ENCODE results near the gene PTPN4.

PTPN4 gene

GRCh38 chr2:119914266-119914665, 154.5 kb downstream of the PTPN4 start:
- Histone ChIP-seq H3K23ac (ENCODE audit: low read length in 2 of 2) (no peak overlapping the region), H3K4me3 (ENCODE audit: insufficient read depth in 1 of 2, low read depth in 1 of 2, low read length in 2 of 2) (no peak overlapping the region), H3K9ac (ENCODE audit: low read length) (no peak overlapping the region), H2AK5ac (ENCODE audit: low read length, severe bottlenecking) (no peak overlapping the region), H2BK12ac (ENCODE audit: low read length in 2 of 2) (no peak overlapping the region), H3K4me1 (ENCODE audit: control insufficient read depth, insufficient read depth, low read depth, low read length) (no peaks in the 10 kb centered on the region), H4K91ac (ENCODE audit: low read length) (no peak overlapping the region), H2AFZ (ENCODE audit: low read depth, low read length) (no peak overlapping the region), H3K18ac (ENCODE audit: low read depth in 1 of 2, low read length in 2 of 2) (no peak overlapping the region), H3K4me2 (ENCODE audit: low read length, poor library complexity, severe bottlenecking) (no peak overlapping the region), H3K9me3 (ENCODE audit: control insufficient read depth, low read length) (no peaks in the 10 kb centered on the region), H3K14ac (ENCODE audit: low read length in 2 of 2) (no peak overlapping the region), H4K8ac (ENCODE audit: low read length) (no peak overlapping the region), H3K36me3 (ENCODE audit: control insufficient read depth in 1 of 2, insufficient read depth in 2 of 2, low read depth in 1 of 2, low read length in 2 of 2) (no peaks in the 10 kb centered on the region), H2BK5ac (ENCODE audit: low read depth, low read length, poor library complexity, severe bottlenecking) (no peak overlapping the region), H3K27ac (ENCODE audit: low read length, poor library complexity, severe bottlenecking) (no peak overlapping the region), H2BK15ac (ENCODE audit: low read depth, poor library complexity, severe bottlenecking) (no peak overlapping the region), H3K27me3 (ENCODE audit: control insufficient read depth in 1 of 2, insufficient read depth in 1 of 2, low read length in 2 of 2) (no peaks in the 10 kb centered on the region), H2BK120ac (ENCODE audit: low read depth, low read length) (no peak overlapping the region), H3K4ac (ENCODE audit: low read depth in 1 of 2, low read length in 2 of 2) (no peak overlapping the region), H3K79me1 (replicated peaks; ENCODE audit: low read length, poor library complexity, severe bottlenecking) (no peaks in the 10 kb centered on the region)
- WGBS = no CpG with 5 or more reads among the region's 1 CpG
- peak; percentile 58 for DNase-seq

GRCh38 chr2:119921825-119922224, 162.1 kb downstream of the PTPN4 start:
- H2AFZ ChIP-seq (ENCODE audit: low read depth, low read length) = no peak overlapping the region
- no peak overlapping the region for H3K9ac ChIP-seq (ENCODE audit: low read length)
- no peak overlapping the region for H3K4ac ChIP-seq (ENCODE audit: low read depth in 1 of 2, low read length in 2 of 2)
- H2BK15ac ChIP-seq (ENCODE audit: low read depth, poor library complexity, severe bottlenecking) = no peak overlapping the region
- no peak overlapping the region for H3K4me3 ChIP-seq (ENCODE audit: insufficient read depth in 1 of 2, low read depth in 1 of 2, low read length in 2 of 2)
- H2BK12ac ChIP-seq (ENCODE audit: low read length in 2 of 2) = no peak overlapping the region
- H3K18ac ChIP-seq (ENCODE audit: low read depth in 1 of 2, low read length in 2 of 2) = no peak overlapping the region
- no peaks in the 10 kb centered on the region for H3K79me1 ChIP-seq (replicated peaks; ENCODE audit: low read length, poor library complexity, severe bottlenecking)
- no peak overlapping the region for H3K27ac ChIP-seq (ENCODE audit: low read length, poor library complexity, severe bottlenecking)
- no peaks in the 10 kb centered on the region for H3K9me3 ChIP-seq (ENCODE audit: control insufficient read depth, low read length)
- H3K14ac ChIP-seq (ENCODE audit: low read length in 2 of 2) = no peak overlapping the region
- H2BK5ac ChIP-seq (ENCODE audit: low read depth, low read length, poor library complexity, severe bottlenecking) = no peak overlapping the region
- no CpG with 5 or more reads among the region's 1 CpG for WGBS
- DNase-seq = no peak
- no peak overlapping the region for H3K23ac ChIP-seq (ENCODE audit: low read length in 2 of 2)
- no peak overlapping the region for H4K8ac ChIP-seq (ENCODE audit: low read length)
- H2BK120ac ChIP-seq (ENCODE audit: low read depth, low read length) = no peak overlapping the region
- H4K91ac ChIP-seq (ENCODE audit: low read length) = no peak overlapping the region
- H2AK5ac ChIP-seq (ENCODE audit: low read length, severe bottlenecking) = no peak overlapping the region
- H3K36me3 ChIP-seq (ENCODE audit: control insufficient read depth in 1 of 2, insufficient read depth in 2 of 2, low read depth in 1 of 2, low read length in 2 of 2) = no peaks in the 10 kb centered on the region
- no peak overlapping the region for H3K4me2 ChIP-seq (ENCODE audit: low read length, poor library complexity, severe bottlenecking)
- no peaks in the 10 kb centered on the region for H3K27me3 ChIP-seq (ENCODE audit: control insufficient read depth in 1 of 2, insufficient read depth in 1 of 2, low read length in 2 of 2)
- no peaks in the 10 kb centered on the region for H3K4me1 ChIP-seq (ENCODE audit: control insufficient read depth, insufficient read depth, low read depth, low read length)

GRCh38 chr2:119922699-119923098, 163.0 kb downstream of the PTPN4 start:
- no peaks in the 10 kb centered on the region for H3K79me1 ChIP-seq (replicated peaks; ENCODE audit: low read length, poor library complexity, severe bottlenecking)
- H2AK5ac ChIP-seq (ENCODE audit: low read length, severe bottlenecking) = no peak overlapping the region
- H3K14ac ChIP-seq (ENCODE audit: low read length in 2 of 2) = no peak overlapping the region

DNA sequence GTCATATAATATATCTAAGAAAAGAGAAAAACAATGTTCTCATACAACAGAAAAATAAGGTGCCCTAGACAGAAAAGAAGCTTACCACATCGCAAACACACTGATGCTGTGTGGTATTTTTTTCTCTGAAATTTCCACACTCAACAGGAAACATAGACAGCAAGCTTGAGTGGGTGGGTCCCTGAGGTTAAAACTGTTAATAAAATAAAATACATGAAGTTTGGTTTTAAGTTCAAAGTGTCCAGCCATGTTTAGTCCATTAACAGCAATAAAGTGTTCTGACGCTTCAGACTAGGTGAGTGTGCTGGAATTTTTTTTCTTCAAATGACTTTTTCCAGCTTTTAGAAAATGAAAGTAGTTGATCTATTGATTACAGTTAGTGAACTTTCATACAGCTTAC, 169.8 kb downstream of the PTPN4 start:
- DNase-seq = no peak
- Histone ChIP-seq H2BK5ac (ENCODE audit: low read depth, low read length, poor library complexity, severe bottlenecking) (no peak overlapping the region), H3K27me3 (ENCODE audit: control insufficient read depth in 1 of 2, insufficient read depth in 1 of 2, low read length in 2 of 2) (no peaks in the 10 kb centered on the region), H3K4me1 (ENCODE audit: control insufficient read depth, insufficient read depth, low read depth, low read length) (no peaks in the 10 kb centered on the region), H2AK5ac (ENCODE audit: low read length, severe bottlenecking) (no peak overlapping the region), H3K27ac (ENCODE audit: low read length, poor library complexity, severe bottlenecking) (no peak overlapping the region), H4K91ac (ENCODE audit: low read length) (no peak overlapping the region), H3K4me3 (ENCODE audit: insufficient read depth in 1 of 2, low read depth in 1 of 2, low read length in 2 of 2) (no peak overlapping the region), H2BK15ac (ENCODE audit: low read depth, poor library complexity, severe bottlenecking) (no peak overlapping the region), H3K36me3 (ENCODE audit: control insufficient read depth in 1 of 2, insufficient read depth in 2 of 2, low read depth in 1 of 2, low read length in 2 of 2) (peaks cover 0 to 6% of the 10 kb centered on the region in 2 experiments), H3K14ac (ENCODE audit: low read length in 2 of 2) (no peak overlapping the region), H2AFZ (ENCODE audit: low read depth, low read length) (no peak overlapping the region), H3K9ac (ENCODE audit: low read length) (no peak overlapping the region), H3K23ac (ENCODE audit: low read length in 2 of 2) (no peak overlapping the region), H3K4me2 (ENCODE audit: low read length, poor library complexity, severe bottlenecking) (no peak overlapping the region), H3K18ac (ENCODE audit: low read depth in 1 of 2, low read length in 2 of 2) (no peak overlapping the region), H3K79me1 (replicated peaks; ENCODE audit: low read length, poor library complexity, severe bottlenecking) (peaks cover 2% of the 10 kb centered on the region), H3K9me3 (ENCODE audit: control insufficient read depth, low read length) (no peaks in the 10 kb centered on the region), H2BK120ac (ENCODE audit: low read depth, low read length) (no peak overlapping the region), H4K8ac (ENCODE audit: low read length) (no peak overlapping the region), H3K4ac (ENCODE audit: low read depth in 1 of 2, low read length in 2 of 2) (no peak overlapping the region), H2BK12ac (ENCODE audit: low read length in 2 of 2) (no peak overlapping the region)
- WGBS = 100% methylated on average over 1 of the region's 2 CpGs

More at GRCh38 chr2:119922699-119923098, 163.0 kb downstream of the PTPN4 start:
- no peaks in the 10 kb centered on the region for H3K36me3 ChIP-seq (ENCODE audit: control insufficient read depth in 1 of 2, insufficient read depth in 2 of 2, low read depth in 1 of 2, low read length in 2 of 2)
- no peak overlapping the region for H3K4me3 ChIP-seq (ENCODE audit: insufficient read depth in 1 of 2, low read depth in 1 of 2, low read length in 2 of 2)
- H3K18ac ChIP-seq (ENCODE audit: low read depth in 1 of 2, low read length in 2 of 2) = no peak overlapping the region
- H3K4me2 ChIP-seq (ENCODE audit: low read length, poor library complexity, severe bottlenecking) = no peak overlapping the region
- H2BK15ac ChIP-seq (ENCODE audit: low read depth, poor library complexity, severe bottlenecking) = no peak overlapping the region
- no peak overlapping the region for H3K9ac ChIP-seq (ENCODE audit: low read length)
- DNase-seq = no peak
- H4K8ac ChIP-seq (ENCODE audit: low read length) = no peak overlapping the region
- H3K4ac ChIP-seq (ENCODE audit: low read depth in 1 of 2, low read length in 2 of 2) = no peak overlapping the region
- H3K4me1 ChIP-seq (ENCODE audit: control insufficient read depth, insufficient read depth, low read depth, low read length) = no peaks in the 10 kb centered on the region
- H3K23ac ChIP-seq (ENCODE audit: low read length in 2 of 2) = no peak overlapping the region
- no peak overlapping the region for H2BK120ac ChIP-seq (ENCODE audit: low read depth, low read length)
- H3K9me3 ChIP-seq (ENCODE audit: control insufficient read depth, low read length) = no peaks in the 10 kb centered on the region
- no peak overlapping the region for H4K91ac ChIP-seq (ENCODE audit: low read length)
- no peak overlapping the region for H2BK12ac ChIP-seq (ENCODE audit: low read length in 2 of 2)
- no peaks in the 10 kb centered on the region for H3K27me3 ChIP-seq (ENCODE audit: control insufficient read depth in 1 of 2, insufficient read depth in 1 of 2, low read length in 2 of 2)
- H2AFZ ChIP-seq (ENCODE audit: low read depth, low read length) = no peak overlapping the region
- no peak overlapping the region for H3K27ac ChIP-seq (ENCODE audit: low read length, poor library complexity, severe bottlenecking)
- no peak overlapping the region for H2BK5ac ChIP-seq (ENCODE audit: low read depth, low read length, poor library complexity, severe bottlenecking)

All from mesenchymal stem cell (in vitro differentiated cells and primary cell).